ENCODE measurements around the gene ADGRG1.

- no peak for TF ChIP-seq POLR2AphosphoS5 (IDR thresholded peaks at IDR 0.05)
- no peak for TF ChIP-seq EP300 (IDR thresholded peaks at IDR 0.05)
Observed at GRCh38 chr16:57645169-57645568, 16.7 kb downstream of the ADGRG1 start.
